GM12878 (cell line): ENCODE data around the gene DNAJC5G. TPM values are rescaled to one million over a fixed set of nuclear protein-coding genes. Genes with fewer than 3 reads are reported as not detected.

Experiments used
- ATAC-seq: fragments of 200-7000 bp; cut with Tn5 transposase; 3 replicates; pipeline ENCODE4 v1.9.1; 2020; ENCODE audit warnings: mild to moderate bottlenecking, moderate library complexity
- BruUV-seq: library from RNA; stranded (reverse); fragments of 400-500 nt; replicated peaks from 2 replicates; lab custom pipeline; 2021; lab: Mats Ljungman, UMichigan
- CTCF ChIA-PET: fragments of 300-600 bp; sonication (Branson Sonifier 250); formaldehyde crosslinking; extraction: SDS; loops from one replicate; lab custom pipeline; 2021; ENCODE audit warnings: inconsistent platforms; lab: Yijun Ruan, JAX
- POLR2A ChIA-PET: fragments of 350-600 bp; formaldehyde crosslinking; extraction: SDS; loops from one replicate; lab custom pipeline; 2021; ENCODE audit warnings: inconsistent platforms; lab: Charles Lee
- RAD21 ChIA-PET: fragments of 300-600 bp; sonication (Branson Sonifier 250); formaldehyde crosslinking; loops from one replicate; lab custom pipeline; 2023; ENCODE audit warnings: antibody characterized with exemption; ENCODE audit not compliant: unreplicated experiment; lab: Charles Lee
- SMC1A ChIA-PET: fragments of 300-600 bp; sonication (Branson Sonifier 250); formaldehyde crosslinking; loops from one replicate; lab custom pipeline; 2023; ENCODE audit not compliant: unreplicated experiment, uncharacterized antibody; lab: Charles Lee
- DNase-seq: peaks from one replicate; pipeline ENCODE4 v3.0.0-alpha.2; 2011; ENCODE audit warnings: low read depth, low spot score
- FAIRE-seq: peaks from 3 replicates; lab custom pipeline; 2011; peaks lifted over from hg19 to GRCh38; lab: Jason Lieb, UNC
- H2AFZ ChIP-seq: 2 replicates; pipeline ENCODE4 v1.6.0; 2011; ENCODE audit warnings: low read depth, low read length, control low read depth; ENCODE audit not compliant: control insufficient read depth
- H3K27ac ChIP-seq: 2 replicates; pipeline ENCODE4 v1.5.1; 2011; ENCODE audit warnings: control low read depth; ENCODE audit not compliant: control insufficient read depth, insufficient read depth
- H3K27me3 ChIP-seq, 2 experiments: replicated peaks in 1 of 2; 2 replicates each; pipeline versions ENCODE4 v1.6.0 to v1.6.1; 2011; ENCODE audit warnings: low read length in 1 of 2; ENCODE audit not compliant: control insufficient read depth in 2 of 2, insufficient read depth in 2 of 2
- H3K36me3 ChIP-seq, 2 experiments: 2 replicates each; pipeline ENCODE4 v1.5.1; 2011; ENCODE audit warnings: low read length in 1 of 2; ENCODE audit not compliant: control insufficient read depth in 2 of 2, insufficient read depth in 2 of 2
- H3K4me1 ChIP-seq: 2 replicates; pipeline ENCODE4 v1.6.1; 2011; ENCODE audit warnings: mild to moderate bottlenecking, low read length, moderate library complexity, mixed read lengths; ENCODE audit not compliant: control insufficient read depth, insufficient read depth
- H3K4me2 ChIP-seq: 2 replicates; pipeline ENCODE4 v1.6.0; 2011; ENCODE audit warnings: control low read depth; ENCODE audit not compliant: control insufficient read depth, insufficient read depth
- H3K4me3 ChIP-seq: fragments of 200-600 bp; sonication (generic); 2 replicates; pipeline ENCODE4 v1.5.1; 2016
- H3K79me2 ChIP-seq: 2 replicates; pipeline ENCODE4 v1.6.0; 2011; ENCODE audit warnings: low read length; ENCODE audit not compliant: control insufficient read depth, insufficient read depth
- H3K9ac ChIP-seq: 2 replicates; pipeline ENCODE4 v1.8.0; 2011; ENCODE audit warnings: low read length, control low read depth, mixed read lengths; ENCODE audit not compliant: control insufficient read depth, insufficient read depth
- H3K9me3 ChIP-seq: replicated peaks from 3 replicates; pipeline ENCODE4 v1.5.1; 2011; ENCODE audit warnings: mild to moderate bottlenecking, low read length; ENCODE audit not compliant: control insufficient read depth, insufficient read depth
- H4K20me1 ChIP-seq: 2 replicates; pipeline ENCODE4 v1.6.0; 2011; ENCODE audit not compliant: control insufficient read depth, insufficient read depth
- ASH2L ChIP-seq: fragments of 300-600, 200-600 bp; sonication (generic); IDR thresholded peaks from 2 replicates; pipeline ENCODE4 v1.6.1; 2017; ENCODE audit warnings: low read depth, mild to moderate bottlenecking, borderline replicate concordance
- IRF5 ChIP-seq: fragments of 450-650 bp; IDR thresholded peaks from 2 replicates; pipeline ENCODE4 v1.6.1; 2017; ENCODE audit warnings: borderline replicate concordance
- MTA3 ChIP-seq: IDR thresholded peaks from 2 replicates; pipeline ENCODE4 v1.6.1; 2012; ENCODE audit warnings: low read length, inconsistent platforms, borderline replicate concordance
- POLR2AphosphoS2 ChIP-seq: IDR thresholded peaks from 2 replicates; pipeline ENCODE4 v1.6.1; 2011; ENCODE audit warnings: low read depth, mild to moderate bottlenecking, low read length, improper control_type of control experiment, moderate library complexity
- RB1 ChIP-seq: fragments of 450-650 bp; formaldehyde crosslinking; IDR thresholded peaks from 2 replicates; pipeline ENCODE4 v1.6.1; 2017; ENCODE audit warnings: mild to moderate bottlenecking, borderline replicate concordance
- TBL1XR1 ChIP-seq: IDR thresholded peaks from 2 replicates; pipeline ENCODE4 v1.6.1; 2012; ENCODE audit warnings: low read depth, low read length, improper control_type of control experiment
- YY1 ChIP-seq: IDR thresholded peaks from 2 replicates; pipeline ENCODE4 v1.6.1; 2011; ENCODE audit warnings: low read depth, mild to moderate bottlenecking, low read length
- ZNF217 ChIP-seq: fragments of 450-650 bp; IDR thresholded peaks from 2 replicates; pipeline ENCODE4 v1.6.1; 2017; ENCODE audit warnings: antibody characterized with exemption, mild to moderate bottlenecking
- ZNF622 ChIP-seq: fragments of 450-650 bp; IDR thresholded peaks from 2 replicates; pipeline ENCODE4 v1.6.1; 2017; ENCODE audit warnings: mild to moderate bottlenecking, inconsistent platforms
- ZNF687 ChIP-seq: fragments of 450-650 bp; IDR thresholded peaks from 2 replicates; pipeline ENCODE4 v1.6.1; 2017; ENCODE audit warnings: mild to moderate bottlenecking, moderate library complexity
- WGBS: methylation state at CpG from one replicate; pipeline ENCODE4 v1.1.6; 2016; ENCODE audit warnings: low lambda C conversion rate; ENCODE audit not compliant: insufficient replicate concordance, insufficient coverage; ENCODE audit errors: missing lambda C conversion rate; 5-methylcytosine and 5-hydroxymethylcytosine counted together
- in situ Hi-C: fragments of 300-500 bp; cut with MboI; formaldehyde crosslinking; loops from 9 replicates; pipeline ENCODE4 v1.14.3; 2018; ENCODE audit warnings: mixed read lengths
- intact Hi-C: fragments of 100-400 bp; cut with micrococcal nuclease; formaldehyde crosslinking; loops from one replicate; pipeline ENCODE4 v1.14.2; 2022; ENCODE audit not compliant: unreplicated experiment
- polyA plus RNA-seq, 11 experiments: library from polyadenylated mRNA; depleted of rRNA in 4 of 11; unstranded in 6 of 11; stranded (reverse) in 5 of 11; fragments of >200 nt; fragmentation: Nextera tagmentation in 4 of 11; fragmentation: Illumina TruSeq in 1 of 11; extraction: Ambion mirVana in 4 of 11; extraction: Trizol in 1 of 11; gene quantifications; 1 replicate in 1 of 11; 2 replicates in 10 of 11; pipeline versions ENCODE4 v1.2.1 to v1.2.3, GENCODE V29; 2011 to 2016; ENCODE audit warnings: inconsistent platforms in 2 of 11, missing spikeins in 2 of 11, low read depth in 1 of 11
- total RNA-seq, 4 experiments: library from RNA; depleted of rRNA in 3 of 4; stranded (reverse); fragments of >200 nt in 3 of 4; fragmentation: Illumina TruSeq in 1 of 4; extraction: Trizol in 1 of 4; gene quantifications; 2 replicates each; pipeline versions ENCODE4 v1.2.1 to v1.2.3, GENCODE V29; 2013 to 2021
- TF ChIP-seq, protein P1 (sequence below): IDR thresholded peaks from 2 replicates; pipeline ENCODE4 v1.6.1; 2012; ENCODE audit warnings: low read length, inconsistent platforms
- TF ChIP-seq, protein P2 (sequence below): fragments of 450-650 bp; IDR thresholded peaks from 2 replicates; pipeline ENCODE4 v1.6.1; 2016; ENCODE audit warnings: mild to moderate bottlenecking, moderate library complexity, borderline replicate concordance

Gene DNAJC5G
- total and polyA plus RNA-seq, 10 of the 15 experiments (the other 5 are each of a cell fraction or from before 2014, with no cell fraction given), result not detected

GRCh38 chr2:27250652-27251379 is 24.4 kb upstream of the DNAJC5G start:
- FAIRE-seq, result no peak
- no peak for TF ChIP-seq TBL1XR1
- no peak for TF ChIP-seq ZNF217
- no peak for TF ChIP-seq MTA3
- TF ChIP-seq, protein P1, sequence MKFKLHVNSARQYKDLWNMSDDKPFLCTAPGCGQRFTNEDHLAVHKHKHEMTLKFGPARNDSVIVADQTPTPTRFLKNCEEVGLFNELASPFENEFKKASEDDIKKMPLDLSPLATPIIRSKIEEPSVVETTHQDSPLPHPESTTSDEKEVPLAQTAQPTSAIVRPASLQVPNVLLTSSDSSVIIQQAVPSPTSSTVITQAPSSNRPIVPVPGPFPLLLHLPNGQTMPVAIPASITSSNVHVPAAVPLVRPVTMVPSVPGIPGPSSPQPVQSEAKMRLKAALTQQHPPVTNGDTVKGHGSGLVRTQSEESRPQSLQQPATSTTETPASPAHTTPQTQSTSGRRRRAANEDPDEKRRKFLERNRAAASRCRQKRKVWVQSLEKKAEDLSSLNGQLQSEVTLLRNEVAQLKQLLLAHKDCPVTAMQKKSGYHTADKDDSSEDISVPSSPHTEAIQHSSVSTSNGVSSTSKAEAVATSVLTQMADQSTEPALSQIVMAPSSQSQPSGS, result no peak
- no peak for TF ChIP-seq ZNF687
- TF ChIP-seq POLR2AphosphoS2, result no peak
- no peak for TF ChIP-seq ASH2L
- TF ChIP-seq ZNF622, result no peak
- no peak for TF ChIP-seq RB1
- TF ChIP-seq, protein P2, sequence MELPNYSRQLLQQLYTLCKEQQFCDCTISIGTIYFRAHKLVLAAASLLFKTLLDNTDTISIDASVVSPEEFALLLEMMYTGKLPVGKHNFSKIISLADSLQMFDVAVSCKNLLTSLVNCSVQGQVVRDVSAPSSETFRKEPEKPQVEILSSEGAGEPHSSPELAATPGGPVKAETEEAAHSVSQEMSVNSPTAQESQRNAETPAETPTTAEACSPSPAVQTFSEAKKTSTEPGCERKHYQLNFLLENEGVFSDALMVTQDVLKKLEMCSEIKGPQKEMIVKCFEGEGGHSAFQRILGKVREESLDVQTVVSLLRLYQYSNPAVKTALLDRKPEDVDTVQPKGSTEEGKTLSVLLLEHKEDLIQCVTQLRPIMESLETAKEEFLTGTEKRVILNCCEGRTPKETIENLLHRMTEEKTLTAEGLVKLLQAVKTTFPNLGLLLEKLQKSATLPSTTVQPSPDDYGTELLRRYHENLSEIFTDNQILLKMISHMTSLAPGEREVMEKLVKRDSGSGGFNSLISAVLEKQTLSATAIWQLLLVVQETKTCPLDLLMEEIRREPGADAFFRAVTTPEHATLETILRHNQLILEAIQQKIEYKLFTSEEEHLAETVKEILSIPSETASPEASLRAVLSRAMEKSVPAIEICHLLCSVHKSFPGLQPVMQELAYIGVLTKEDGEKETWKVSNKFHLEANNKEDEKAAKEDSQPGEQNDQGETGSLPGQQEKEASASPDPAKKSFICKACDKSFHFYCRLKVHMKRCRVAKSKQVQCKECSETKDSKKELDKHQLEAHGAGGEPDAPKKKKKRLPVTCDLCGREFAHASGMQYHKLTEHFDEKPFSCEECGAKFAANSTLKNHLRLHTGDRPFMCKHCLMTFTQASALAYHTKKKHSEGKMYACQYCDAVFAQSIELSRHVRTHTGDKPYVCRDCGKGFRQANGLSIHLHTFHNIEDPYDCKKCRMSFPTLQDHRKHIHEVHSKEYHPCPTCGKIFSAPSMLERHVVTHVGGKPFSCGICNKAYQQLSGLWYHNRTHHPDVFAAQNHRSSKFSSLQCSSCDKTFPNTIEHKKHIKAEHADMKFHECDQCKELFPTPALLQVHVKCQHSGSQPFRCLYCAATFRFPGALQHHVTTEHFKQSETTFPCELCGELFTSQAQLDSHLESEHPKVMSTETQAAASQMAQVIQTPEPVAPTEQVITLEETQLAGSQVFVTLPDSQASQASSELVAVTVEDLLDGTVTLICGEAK, result no peak
- TF ChIP-seq IRF5, result no peak
- TF ChIP-seq YY1, result no peak
- intact Hi-C loops (no loop called here), in situ Hi-C loops (no loop called here)
- Histone ChIP-seq H3K36me3 (no peaks in the 10 kb centered on the region), H2AFZ (no peak overlapping the region), H4K20me1 (no peaks in the 10 kb centered on the region), H3K4me2 (no peak overlapping the region), H3K9me3 (no peaks in the 10 kb centered on the region), H3K79me2 (no peaks in the 10 kb centered on the region), H3K4me3 (no peak overlapping the region), H3K27ac (no peak overlapping the region), H3K4me1 (no peaks in the 10 kb centered on the region), H3K9ac (no peak overlapping the region), H3K27me3 (peaks cover 2 to 4% of the 10 kb centered on the region in 2 experiments; a peak in 3 of 4 replicates)
- SMC1A ChIA-PET, result interaction anchor here (1.2 to 1.6 kb wide), 2 partner anchors 30 to 52 kb away, joined by 3 to 7 read pairs; no protein-coding TSS in a partner anchor
- no TSS peak for BruUV-seq
- DNase-seq, result no peak
- POLR2A ChIA-PET, result no interaction called here
- CTCF ChIA-PET, result interaction anchor here (0.6 to 5.0 kb wide), 5 partner anchors 9 to 153 kb away, joined by 3 to 58 read pairs (median 3); partner anchors contain the start of gene TRIM54
- ATAC-seq, result no peak
- RAD21 ChIA-PET, result interaction anchor here (1.5 kb wide), 1 partner anchor 28 kb away, joined by 8 read pairs; no protein-coding TSS in a partner anchor
- WGBS, result 19% methylated on average over 12 of the region's 13 CpGs
